ENCODE measurements around the gene RFTN1. TPM values are rescaled to one million over a fixed set of nuclear protein-coding genes. Genes with fewer than 3 reads are reported as not detected.

The RFTN1 gene
- total and polyA plus RNA-seq, 2 experiments from 2014 or later: 3.3 to 7.2 TPM

DNA sequence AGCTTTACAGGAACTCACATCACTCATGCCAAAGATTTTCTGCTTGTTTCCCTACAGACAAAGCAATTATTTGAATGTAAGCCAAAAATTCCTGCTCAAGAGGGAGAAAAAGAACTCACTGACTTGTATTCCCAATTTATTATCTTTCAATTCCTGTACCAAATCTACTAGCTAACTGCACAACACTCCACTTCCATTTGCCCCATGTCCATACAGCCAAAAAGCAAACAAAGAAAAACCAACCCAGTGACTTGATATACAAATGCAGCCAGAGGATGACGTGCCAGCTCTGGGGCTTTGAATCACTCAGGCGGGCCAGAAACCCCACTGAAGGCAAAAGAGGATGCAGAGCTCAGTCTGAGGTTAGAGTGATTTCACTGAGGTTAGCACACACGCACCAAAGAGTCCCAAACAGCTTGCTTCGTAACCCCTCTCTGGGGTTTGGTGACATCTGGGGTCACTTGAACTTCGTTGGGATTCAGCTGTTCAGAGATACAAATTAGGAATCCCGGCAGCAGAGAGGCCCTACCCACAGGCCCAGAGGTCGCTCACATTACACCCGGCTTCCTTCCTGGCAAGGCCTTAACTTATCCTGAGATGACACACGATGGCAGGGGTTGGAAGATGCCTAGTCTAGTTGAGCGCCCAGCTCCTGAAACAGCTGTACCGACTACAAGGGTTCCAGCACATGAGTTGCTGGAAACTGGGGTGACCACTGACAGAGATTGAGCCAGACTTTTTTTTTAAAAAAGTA lies 1.6 kb downstream of the RFTN1 start:
- Histone ChIP-seq H3K27me3 (ENCODE audit: insufficient read depth) (peaks cover 53% of the 10 kb centered on the region), H3K79me2 (replicated peaks; ENCODE audit: insufficient read depth) (no peaks in the 10 kb centered on the region), H2AFZ (peak overlapping the region; percentile 99; the same call in 1 of the 2 replicates), H4K20me1 (replicated peaks; ENCODE audit: insufficient read depth) (no peaks in the 10 kb centered on the region), H3K4me3 (peak overlapping the region; percentile 91), H3K36me3 (ENCODE audit: insufficient read depth) (no peaks in the 10 kb centered on the region), H3K9me2 (ENCODE audit: insufficient read depth) (no peaks in the 10 kb centered on the region), H3K4me1 (ENCODE audit: insufficient read depth) (peaks cover 41% of the 10 kb centered on the region), H3F3A (replicated peaks; ENCODE audit: low read depth) (peaks cover 8% of the 10 kb centered on the region), H3K27ac (ENCODE audit: low read depth) (no peak overlapping the region), H3K4me2 (peak overlapping the region; percentile 97)
- Mint-ChIP-seq H3K27me3 (ENCODE audit: insufficient read depth, low read depth, poor library complexity) (peaks cover 44% of the 10 kb centered on the region), H3K36me3 (ENCODE audit: low read depth) (no peaks in the 10 kb centered on the region), H3K27ac (no peak overlapping the region), H3K4me1 (peaks cover 43% of the 10 kb centered on the region), H3K4me3 (peak overlapping the region; percentile 86), H3K9me3 (no peaks in the 10 kb centered on the region)
- ATAC-seq (peak; percentile 21), DNase-seq (ENCODE audit: low spot score) (peak; percentile 29)
- TF ChIP-seq, protein P1, sequence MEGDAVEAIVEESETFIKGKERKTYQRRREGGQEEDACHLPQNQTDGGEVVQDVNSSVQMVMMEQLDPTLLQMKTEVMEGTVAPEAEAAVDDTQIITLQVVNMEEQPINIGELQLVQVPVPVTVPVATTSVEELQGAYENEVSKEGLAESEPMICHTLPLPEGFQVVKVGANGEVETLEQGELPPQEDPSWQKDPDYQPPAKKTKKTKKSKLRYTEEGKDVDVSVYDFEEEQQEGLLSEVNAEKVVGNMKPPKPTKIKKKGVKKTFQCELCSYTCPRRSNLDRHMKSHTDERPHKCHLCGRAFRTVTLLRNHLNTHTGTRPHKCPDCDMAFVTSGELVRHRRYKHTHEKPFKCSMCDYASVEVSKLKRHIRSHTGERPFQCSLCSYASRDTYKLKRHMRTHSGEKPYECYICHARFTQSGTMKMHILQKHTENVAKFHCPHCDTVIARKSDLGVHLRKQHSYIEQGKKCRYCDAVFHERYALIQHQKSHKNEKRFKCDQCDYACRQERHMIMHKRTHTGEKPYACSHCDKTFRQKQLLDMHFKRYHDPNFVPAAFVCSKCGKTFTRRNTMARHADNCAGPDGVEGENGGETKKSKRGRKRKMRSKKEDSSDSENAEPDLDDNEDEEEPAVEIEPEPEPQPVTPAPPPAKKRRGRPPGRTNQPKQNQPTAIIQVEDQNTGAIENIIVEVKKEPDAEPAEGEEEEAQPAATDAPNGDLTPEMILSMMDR (conservative IDR thresholded peaks at IDR 0.05; ENCODE audit: low read depth in 2 of 2): peak in 1 of 2 experiments; percentile 37; a peak in 1 of 4 replicates
- TF ChIP-seq ZNF331 (CRISPR knock-in tag; IDR thresholded peaks at IDR 0.05; ENCODE audit: low read depth): no peak

DNA sequence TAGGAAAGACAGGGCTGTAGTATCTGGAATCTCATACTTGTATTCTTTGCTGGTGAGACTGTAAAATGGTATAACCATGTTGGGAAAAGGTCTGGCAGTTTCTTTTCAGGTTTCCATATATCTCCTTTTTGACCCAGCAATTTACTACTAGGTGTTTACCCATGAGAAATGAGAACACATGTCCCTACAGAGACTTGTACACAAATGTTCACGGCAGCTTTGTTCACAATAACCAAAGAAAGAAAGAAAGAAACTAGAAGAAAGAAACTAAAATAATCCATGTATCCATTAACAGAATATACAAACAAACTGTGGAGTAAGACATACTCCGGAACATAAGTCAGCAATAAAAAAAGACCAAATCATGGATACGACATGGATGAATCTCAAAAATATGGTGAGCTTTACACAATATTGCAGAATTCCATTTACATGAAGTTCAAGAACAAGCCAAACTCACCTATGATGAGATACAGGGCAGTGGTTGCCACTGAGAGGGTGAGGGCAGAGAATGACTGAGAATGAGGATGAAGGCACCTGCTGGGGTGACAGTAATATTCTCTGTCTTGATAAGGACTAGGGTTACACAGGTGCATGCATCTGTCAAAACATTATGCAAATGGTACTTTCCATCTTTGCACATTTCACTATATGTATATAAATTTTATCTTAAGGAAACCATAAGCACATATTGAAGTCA lies 2.7 kb downstream of the RFTN1 start:
- H3K36me3 ChIP-seq (ENCODE audit: insufficient read depth): no peaks in the 10 kb centered on the region
- no peak overlapping the region for H3K4me2 ChIP-seq
- no peak overlapping the region for H2AFZ ChIP-seq
- no peak overlapping the region for H3K4me3 ChIP-seq
- no peaks in the 10 kb centered on the region for H3K9me2 ChIP-seq (ENCODE audit: insufficient read depth)
- Mint-ChIP-seq H3K4me1 (peaks cover 36% of the 10 kb centered on the region), H3K4me3 (no peak overlapping the region), H3K9me3 (no peaks in the 10 kb centered on the region), H3K27me3 (ENCODE audit: insufficient read depth, low read depth, poor library complexity) (peaks cover 44% of the 10 kb centered on the region), H3K36me3 (ENCODE audit: low read depth) (no peaks in the 10 kb centered on the region), H3K27ac (no peak overlapping the region)
- ATAC-seq (no peak), DNase-seq (ENCODE audit: low spot score) (no peak)
- peaks cover 53% of the 10 kb centered on the region for H3K27me3 ChIP-seq (ENCODE audit: insufficient read depth)
- peaks cover 31% of the 10 kb centered on the region for H3K4me1 ChIP-seq (ENCODE audit: insufficient read depth)
- TF ChIP-seq CREB1 (CRISPR knock-in tag; IDR thresholded peaks at IDR 0.05; ENCODE audit: low read depth) (no peak), EZH2 (IDR thresholded peaks at IDR 0.05; ENCODE audit: low read depth, unreplicated experiment) (no peak), ZNF114 (CRISPR knock-in tag; IDR thresholded peaks at IDR 0.05) (no peak), EZH2phosphoT487 (IDR thresholded peaks at IDR 0.05; ENCODE audit: unreplicated experiment) (no peak), NANOG (IDR thresholded peaks at IDR 0.05; ENCODE audit: borderline replicate concordance) (no peak), JUNB (IDR thresholded peaks at IDR 0.05; ENCODE audit: unreplicated experiment) (no peak), POLR2AphosphoS5 (IDR thresholded peaks at IDR 0.05; ENCODE audit: low read depth) (no peak), STAT1 (IDR thresholded peaks at IDR 0.05; ENCODE audit: unreplicated experiment) (no peak)
- TF ChIP-seq, protein P2, sequence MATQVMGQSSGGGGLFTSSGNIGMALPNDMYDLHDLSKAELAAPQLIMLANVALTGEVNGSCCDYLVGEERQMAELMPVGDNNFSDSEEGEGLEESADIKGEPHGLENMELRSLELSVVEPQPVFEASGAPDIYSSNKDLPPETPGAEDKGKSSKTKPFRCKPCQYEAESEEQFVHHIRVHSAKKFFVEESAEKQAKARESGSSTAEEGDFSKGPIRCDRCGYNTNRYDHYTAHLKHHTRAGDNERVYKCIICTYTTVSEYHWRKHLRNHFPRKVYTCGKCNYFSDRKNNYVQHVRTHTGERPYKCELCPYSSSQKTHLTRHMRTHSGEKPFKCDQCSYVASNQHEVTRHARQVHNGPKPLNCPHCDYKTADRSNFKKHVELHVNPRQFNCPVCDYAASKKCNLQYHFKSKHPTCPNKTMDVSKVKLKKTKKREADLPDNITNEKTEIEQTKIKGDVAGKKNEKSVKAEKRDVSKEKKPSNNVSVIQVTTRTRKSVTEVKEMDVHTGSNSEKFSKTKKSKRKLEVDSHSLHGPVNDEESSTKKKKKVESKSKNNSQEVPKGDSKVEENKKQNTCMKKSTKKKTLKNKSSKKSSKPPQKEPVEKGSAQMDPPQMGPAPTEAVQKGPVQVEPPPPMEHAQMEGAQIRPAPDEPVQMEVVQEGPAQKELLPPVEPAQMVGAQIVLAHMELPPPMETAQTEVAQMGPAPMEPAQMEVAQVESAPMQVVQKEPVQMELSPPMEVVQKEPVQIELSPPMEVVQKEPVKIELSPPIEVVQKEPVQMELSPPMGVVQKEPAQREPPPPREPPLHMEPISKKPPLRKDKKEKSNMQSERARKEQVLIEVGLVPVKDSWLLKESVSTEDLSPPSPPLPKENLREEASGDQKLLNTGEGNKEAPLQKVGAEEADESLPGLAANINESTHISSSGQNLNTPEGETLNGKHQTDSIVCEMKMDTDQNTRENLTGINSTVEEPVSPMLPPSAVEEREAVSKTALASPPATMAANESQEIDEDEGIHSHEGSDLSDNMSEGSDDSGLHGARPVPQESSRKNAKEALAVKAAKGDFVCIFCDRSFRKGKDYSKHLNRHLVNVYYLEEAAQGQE (IDR thresholded peaks at IDR 0.05; ENCODE audit: unreplicated experiment): no peak
- TF ChIP-seq, protein P1 (conservative IDR thresholded peaks at IDR 0.05; ENCODE audit: low read depth in 2 of 2): no peak
- H3F3A ChIP-seq (replicated peaks; ENCODE audit: low read depth): peaks cover 5% of the 10 kb centered on the region
- H3K79me2 ChIP-seq (replicated peaks; ENCODE audit: insufficient read depth): no peaks in the 10 kb centered on the region
- H3K27ac ChIP-seq (ENCODE audit: low read depth): no peak overlapping the region
- H4K20me1 ChIP-seq (replicated peaks; ENCODE audit: insufficient read depth): no peaks in the 10 kb centered on the region

Measured in GM23338 (cell line).